H1 (cell line): ENCODE measurements around the gene WDR12. TPM values are rescaled to one million over a fixed set of nuclear protein-coding genes. Genes with fewer than 3 reads are reported as not detected.

Source experiments
- CTCF ChIA-PET: fragments of 300-600 bp; sonication (Branson Sonifier 250); formaldehyde crosslinking; loops from one replicate; lab custom pipeline; 2021; ENCODE audit not compliant: partially characterized antibody; lab: Charles Lee
- POLR2A ChIA-PET: fragments of 300-600 bp; sonication (Branson Sonifier 250); formaldehyde crosslinking; loops from one replicate; lab custom pipeline; 2021; ENCODE audit warnings: inconsistent platforms; ENCODE audit not compliant: partially characterized antibody; lab: Charles Lee
- DNase-seq, 2 experiments: peaks; one replicate each; pipeline versions ENCODE4 v3.0.0 to v3.0.0-alpha.2; 2010 to 2022; ENCODE audit warnings: low spot score in 2 of 2, low read depth in 1 of 2, mixed read lengths in 1 of 2
- FAIRE-seq: peaks from 2 replicates; lab custom pipeline; 2011; peaks lifted over from hg19 to GRCh38; lab: Jason Lieb, UNC
- H2AFZ ChIP-seq: 2 replicates; pipeline ENCODE4 v1.8.1; 2012; ENCODE audit warnings: low read length, inconsistent platforms
- H2AK5ac ChIP-seq: 2 replicates; pipeline ENCODE4 v1.6.1; 2013; ENCODE audit warnings: low read depth, low read length
- H2BK120ac ChIP-seq: replicated peaks from 2 replicates; pipeline ENCODE3; 2013; ENCODE audit warnings: low read depth, low read length, inconsistent platforms
- H2BK12ac ChIP-seq: 2 replicates; pipeline ENCODE4 v1.6.1; 2013; ENCODE audit warnings: low read depth, low read length
- H2BK15ac ChIP-seq: 2 replicates; pipeline ENCODE4 v1.6.1; 2013; ENCODE audit warnings: low read length
- H2BK20ac ChIP-seq: 2 replicates; pipeline ENCODE4 v1.6.1; 2013; ENCODE audit warnings: low read length
- H2BK5ac ChIP-seq: 2 replicates; pipeline ENCODE4 v1.6.1; 2013; ENCODE audit warnings: low read depth, low read length
- H3K14ac ChIP-seq: 2 replicates; pipeline ENCODE4 v1.6.1; 2013; ENCODE audit warnings: inconsistent platforms; ENCODE audit not compliant: insufficient read length
- H3K18ac ChIP-seq: 2 replicates; pipeline ENCODE4 v1.6.1; 2013; ENCODE audit warnings: low read length; ENCODE audit errors: extremely low read depth
- H3K23ac ChIP-seq: 2 replicates; pipeline ENCODE4 v1.6.1; 2013; ENCODE audit warnings: inconsistent platforms; ENCODE audit not compliant: insufficient read length
- H3K23me2 ChIP-seq: 2 replicates; pipeline ENCODE4 v1.6.1; 2013; ENCODE audit warnings: low read depth, low read length
- H3K27ac ChIP-seq: 2 replicates; pipeline ENCODE4 v1.6.1; 2011; ENCODE audit warnings: low read depth, low read length, inconsistent platforms
- H3K27me3 ChIP-seq, 4 experiments: replicated peaks in 1 of 4; 1 replicate in 1 of 4; 2 replicates in 3 of 4; pipeline versions ENCODE4 v1.6.1 to v1.8.1; 2011 to 2013; ENCODE audit warnings: low read length in 3 of 4, mild to moderate bottlenecking in 3 of 4, inconsistent platforms in 2 of 4, mixed read lengths in 2 of 4, moderate library complexity in 1 of 4; ENCODE audit not compliant: control insufficient read depth in 3 of 4, insufficient read depth in 3 of 4; ENCODE audit errors: extremely low read depth in 1 of 4
- H3K36me3 ChIP-seq, 4 experiments: 2 replicates each; pipeline versions ENCODE4 v1.6.1 to v1.8.1; 2011 to 2013; ENCODE audit warnings: mild to moderate bottlenecking in 4 of 4, low read length in 3 of 4, moderate library complexity in 2 of 4, control low read depth in 1 of 4, inconsistent platforms in 1 of 4; ENCODE audit not compliant: insufficient read depth in 4 of 4, control insufficient read depth in 2 of 4
- H3K4ac ChIP-seq: replicated peaks from 2 replicates; pipeline ENCODE3; 2013; ENCODE audit warnings: low read length, low read depth, mixed read lengths, inconsistent platforms; ENCODE audit not compliant: insufficient read length
- H3K4me1 ChIP-seq, 4 experiments: replicated peaks in 1 of 4; 1 replicate in 1 of 4; 2 replicates in 3 of 4; pipeline versions ENCODE4 v1.6.1 to v1.8.1; 2011 to 2013; ENCODE audit warnings: low read length in 3 of 4, inconsistent platforms in 2 of 4, mixed read lengths in 1 of 4; ENCODE audit not compliant: insufficient read depth in 4 of 4, control insufficient read depth in 3 of 4
- H3K4me2 ChIP-seq, 2 experiments: 2 replicates each; pipeline versions ENCODE4 v1.6.1 to v1.8.1; 2011 to 2013; ENCODE audit warnings: low read depth in 2 of 2, low read length in 2 of 2, control low read depth in 1 of 2, inconsistent platforms in 1 of 2, mild to moderate bottlenecking in 1 of 2; ENCODE audit not compliant: insufficient read depth in 1 of 2
- H3K4me3 ChIP-seq, 4 experiments: fragments of 200-600, 300-600 bp in 1 of 4; sonication (generic), shearing (Covaris generic), sonication (Bioruptor Twin) in 1 of 4; 2 replicates each; pipeline versions ENCODE4 v1.5.1 to v1.8.1; 2011 to 2016; ENCODE audit warnings: low read length in 4 of 4, low read depth in 3 of 4, control low read depth in 2 of 4, inconsistent platforms in 2 of 4, mild to moderate bottlenecking in 2 of 4, mixed read lengths in 1 of 4, moderate library complexity in 1 of 4; ENCODE audit not compliant: insufficient read depth in 2 of 4; ENCODE audit errors: extremely low read depth in 1 of 4
- H3K56ac ChIP-seq: replicated peaks from 2 replicates; pipeline ENCODE3; 2013; ENCODE audit warnings: low read depth, mild to moderate bottlenecking, mixed read lengths, low read length, inconsistent platforms; ENCODE audit not compliant: insufficient read length
- H3K79me1 ChIP-seq: 2 replicates; pipeline ENCODE4 v1.6.1; 2013; ENCODE audit warnings: low read depth, low read length, control low read depth
- H3K79me2 ChIP-seq, 2 experiments: 2 replicates each; pipeline versions ENCODE4 v1.6.1 to v1.8.1; 2012 to 2013; ENCODE audit warnings: low read length in 2 of 2, mild to moderate bottlenecking in 2 of 2, inconsistent platforms in 1 of 2; ENCODE audit not compliant: insufficient read depth in 2 of 2, control insufficient read depth in 1 of 2
- H3K9ac ChIP-seq, 4 experiments: replicated peaks in 1 of 4; 1 replicate in 1 of 4; 2 replicates in 3 of 4; pipeline versions ENCODE4 v1.6.1 to v1.8.1; 2011 to 2013; ENCODE audit warnings: low read depth in 3 of 4, low read length in 3 of 4, control low read depth in 2 of 4, mild to moderate bottlenecking in 2 of 4, moderate library complexity in 2 of 4, inconsistent platforms in 1 of 4; ENCODE audit errors: extremely low read depth in 1 of 4
- H3K9me3 ChIP-seq, 2 experiments: 2 replicates each; pipeline versions ENCODE4 v1.6.1 to v1.8.1; 2012 to 2013; ENCODE audit warnings: mild to moderate bottlenecking in 2 of 2, moderate library complexity in 2 of 2, control low read depth in 1 of 2, inconsistent platforms in 1 of 2, low read depth in 1 of 2, low read length in 1 of 2, mixed read lengths in 1 of 2; ENCODE audit not compliant: insufficient read depth in 2 of 2
- H4K20me1 ChIP-seq, 2 experiments: replicated peaks in 1 of 2; 2 replicates each; pipeline versions ENCODE3 to v1.8.1; 2011 to 2013; ENCODE audit warnings: inconsistent platforms in 2 of 2, low read length in 2 of 2, mild to moderate bottlenecking in 1 of 2; ENCODE audit not compliant: insufficient read depth in 2 of 2, control insufficient read depth in 1 of 2
- H4K5ac ChIP-seq: 2 replicates; pipeline ENCODE4 v1.6.1; 2013; ENCODE audit warnings: low read length, low read depth, mixed read lengths, inconsistent platforms; ENCODE audit not compliant: insufficient read length
- H4K8ac ChIP-seq: 2 replicates; pipeline ENCODE4 v1.8.0; 2013; ENCODE audit warnings: mild to moderate bottlenecking, moderate library complexity, low read length, inconsistent platforms; ENCODE audit not compliant: insufficient read depth; ENCODE audit errors: extremely low read depth
- H4K91ac ChIP-seq: replicated peaks from 2 replicates; pipeline ENCODE3; 2013; ENCODE audit warnings: low read length, mixed read lengths, inconsistent platforms; ENCODE audit not compliant: insufficient read length
- CTBP2 ChIP-seq: IDR thresholded peaks from 2 replicates; pipeline ENCODE4 v1.7.0; 2011; ENCODE audit warnings: borderline replicate concordance, mild to moderate bottlenecking, moderate library complexity, mixed read lengths, low read length; ENCODE audit not compliant: insufficient read depth, insufficient read length
- CTCF ChIP-seq, 3 experiments: IDR thresholded peaks; 1 replicate in 2 of 3; 2 replicates in 1 of 3; pipeline versions ENCODE4 v1.5.1 to v1.6.1; 2011; ENCODE audit warnings: low read length in 3 of 3, mild to moderate bottlenecking in 3 of 3, inconsistent platforms in 2 of 3, low read depth in 1 of 3, moderate library complexity in 1 of 3; ENCODE audit not compliant: insufficient read depth in 1 of 3; ENCODE audit errors: control extremely low read depth in 1 of 3
- NANOG ChIP-seq: IDR thresholded peaks from 2 replicates; pipeline ENCODE4 v1.6.1; 2011; ENCODE audit warnings: low read length, low read depth, mild to moderate bottlenecking, inconsistent platforms; ENCODE audit not compliant: insufficient read depth, poor library complexity, severe bottlenecking
- RAD21 ChIP-seq, 2 experiments: IDR thresholded peaks in 1 of 2; conservative IDR thresholded peaks in 1 of 2; 2 replicates each; pipeline ENCODE4 v1.6.1; 2011; ENCODE audit warnings: low read depth in 2 of 2, low read length in 2 of 2, improper control_type of control experiment in 1 of 2, inconsistent platforms in 1 of 2, mild to moderate bottlenecking in 1 of 2, moderate library complexity in 1 of 2
- SIN3A ChIP-seq, 2 experiments: IDR thresholded peaks in 1 of 2; conservative IDR thresholded peaks in 1 of 2; 2 replicates each; pipeline ENCODE4 v1.6.1; 2011 to 2012; ENCODE audit warnings: low read length in 2 of 2, improper control_type of control experiment in 1 of 2, low read depth in 1 of 2, mild to moderate bottlenecking in 1 of 2
- SP2 ChIP-seq: IDR thresholded peaks from 2 replicates; pipeline ENCODE4 v1.6.1; 2012; ENCODE audit warnings: mild to moderate bottlenecking, low read length, inconsistent platforms
- SUZ12 ChIP-seq: fragments of 200-600 bp; sonication (generic); IDR thresholded peaks from 2 replicates; pipeline ENCODE4 v1.6.1; 2012; ENCODE audit warnings: mild to moderate bottlenecking, inconsistent platforms, low read length, moderate library complexity, mixed read lengths
- WGBS, 2 experiments: shearing (Covaris generic) in 1 of 2; methylation state at CpG; one replicate each; pipeline versions ENCODE4 v1.1.6 to v1.1.7; 2013 to 2015; ENCODE audit warnings: low lambda C conversion rate in 2 of 2, mixed read lengths in 2 of 2, inconsistent platforms in 1 of 2, low coverage in 1 of 2, missing lambda C conversion rate in 1 of 2; ENCODE audit not compliant: insufficient replicate concordance in 2 of 2, insufficient coverage in 1 of 2, insufficient read length in 1 of 2; ENCODE audit errors: extremely low coverage in 1 of 2, missing lambda C conversion rate in 1 of 2; 5-methylcytosine and 5-hydroxymethylcytosine counted together
- polyA plus RNA-seq, 7 experiments: library from polyadenylated mRNA; depleted of rRNA in 3 of 7; stranded (reverse) in 5 of 7; unstranded in 2 of 7; fragments of >200 nt in 5 of 7; fragments of 200-250 nt in 2 of 7; gene quantifications; 1 replicate in 5 of 7; 2 replicates in 1 of 7; 4 replicates in 1 of 7; pipeline versions ENCODE4 v1.2.1 to v1.2.3, GENCODE V29; 2011 to 2013; ENCODE audit warnings: missing spikeins in 2 of 7, mixed read lengths in 2 of 7
- total RNA-seq: library from RNA; stranded (reverse); fragmentation: NEBNext Ultra II Directional; extraction: Animal tissue kit (Norgen Biotek cat#: 25700); gene quantifications from 2 replicates; pipeline ENCODE4 v1.2.1, GENCODE V29; 2021

Gene WDR12
- total and polyA plus RNA-seq, 2 of the 8 experiments (the other 6 are each of a cell fraction or from before 2014, with no cell fraction given): 25.0 to 183 TPM

- DNase-seq: peak in 1 of 2 experiments; percentile 53
- H3K79me2 ChIP-seq: no peaks in the 10 kb centered on the region
- H3K4me2 ChIP-seq: no peak overlapping the region
- no peak overlapping the region for H3K23ac ChIP-seq
- no peak overlapping the region for H3K27ac ChIP-seq
- H3K36me3 ChIP-seq: no peaks in the 10 kb centered on the region
- POLR2A ChIA-PET: no interaction called here
- H3K18ac ChIP-seq: no peak overlapping the region
- no peak overlapping the region for H3K14ac ChIP-seq
- FAIRE-seq: peak; percentile 78
- H2BK5ac ChIP-seq: no peak overlapping the region
- no peak overlapping the region for H2BK20ac ChIP-seq
- no peak overlapping the region for H3K4ac ChIP-seq
- H4K8ac ChIP-seq: no peak overlapping the region
- H3K23me2 ChIP-seq: no peaks in the 10 kb centered on the region
- no peaks in the 10 kb centered on the region for H3K4me1 ChIP-seq
- H3K9ac ChIP-seq: no peak overlapping the region
- H4K5ac ChIP-seq: no peak overlapping the region
- H4K20me1 ChIP-seq: no peaks in the 10 kb centered on the region
- H3K4me3 ChIP-seq: no peak overlapping the region
- H2AFZ ChIP-seq: peak overlapping the region; percentile 54; the same call in 1 of the 2 replicates
- no peak overlapping the region for H2BK120ac ChIP-seq
- no peak overlapping the region for H2BK12ac ChIP-seq
- H4K91ac ChIP-seq: no peak overlapping the region
- no peak overlapping the region for H2BK15ac ChIP-seq
- no peak overlapping the region for H2AK5ac ChIP-seq
- H3K27me3 ChIP-seq: no peaks in the 10 kb centered on the region
- no peaks in the 10 kb centered on the region for H3K79me1 ChIP-seq
- 60% methylated on average over 6 of the region's 6 CpGs; no CpG with 5 or more reads in 1 of the 2 experiments for WGBS, 2 experiments
- no peak overlapping the region for H3K56ac ChIP-seq
- CTCF ChIA-PET: interaction anchor here (0.9 to 1.5 kb wide), 4 partner anchors 9 to 43 kb away, joined by 3 to 6 read pairs (median 6); no protein-coding TSS in a partner anchor
- no peaks in the 10 kb centered on the region for H3K9me3 ChIP-seq
- TF ChIP-seq SIN3A (conservative IDR thresholded peaks at IDR 0.05 in 1 of 2, IDR thresholded peaks at IDR 0.05 in 1 of 2; ENCODE audit: low read depth in 1 of 2, low read length in 2 of 2): 0 out of 4 replicates have a peak, but pooled peaks of 1 of the 2 experiments have one; percentile 22
- TF ChIP-seq SP2: no peak
- TF ChIP-seq NANOG: no peak
- TF ChIP-seq CTCF (IDR thresholded peaks at IDR 0.05; ENCODE audit: control extremely low read depth in 1 of 3, insufficient read depth in 1 of 3, low read depth in 1 of 3, low read length in 3 of 3): peak in 2 of 3 experiments; percentile 64 to 69; a peak in 3 of 4 replicates
- TF ChIP-seq SUZ12: no peak
- no peak for TF ChIP-seq CTBP2
- TF ChIP-seq RAD21 (IDR thresholded peaks at IDR 0.05 in 1 of 2, conservative IDR thresholded peaks at IDR 0.05 in 1 of 2; ENCODE audit: low read depth in 2 of 2, low read length in 2 of 2): peak; percentile 87 to 92
Observed at GRCh38 chr2:202831242-202832220, 79.9 kb downstream of the WDR12 start.
